Measurements from ENCODE around the gene CTRB1. TPM values are rescaled to one million over a fixed set of nuclear protein-coding genes. Genes with fewer than 3 reads are reported as not detected.

CTRB1 gene
- total and polyA plus RNA-seq, 2 donors (not counting 3 experiments of a cell fraction or from before 2014, with no cell fraction given) = not detected

DNA sequence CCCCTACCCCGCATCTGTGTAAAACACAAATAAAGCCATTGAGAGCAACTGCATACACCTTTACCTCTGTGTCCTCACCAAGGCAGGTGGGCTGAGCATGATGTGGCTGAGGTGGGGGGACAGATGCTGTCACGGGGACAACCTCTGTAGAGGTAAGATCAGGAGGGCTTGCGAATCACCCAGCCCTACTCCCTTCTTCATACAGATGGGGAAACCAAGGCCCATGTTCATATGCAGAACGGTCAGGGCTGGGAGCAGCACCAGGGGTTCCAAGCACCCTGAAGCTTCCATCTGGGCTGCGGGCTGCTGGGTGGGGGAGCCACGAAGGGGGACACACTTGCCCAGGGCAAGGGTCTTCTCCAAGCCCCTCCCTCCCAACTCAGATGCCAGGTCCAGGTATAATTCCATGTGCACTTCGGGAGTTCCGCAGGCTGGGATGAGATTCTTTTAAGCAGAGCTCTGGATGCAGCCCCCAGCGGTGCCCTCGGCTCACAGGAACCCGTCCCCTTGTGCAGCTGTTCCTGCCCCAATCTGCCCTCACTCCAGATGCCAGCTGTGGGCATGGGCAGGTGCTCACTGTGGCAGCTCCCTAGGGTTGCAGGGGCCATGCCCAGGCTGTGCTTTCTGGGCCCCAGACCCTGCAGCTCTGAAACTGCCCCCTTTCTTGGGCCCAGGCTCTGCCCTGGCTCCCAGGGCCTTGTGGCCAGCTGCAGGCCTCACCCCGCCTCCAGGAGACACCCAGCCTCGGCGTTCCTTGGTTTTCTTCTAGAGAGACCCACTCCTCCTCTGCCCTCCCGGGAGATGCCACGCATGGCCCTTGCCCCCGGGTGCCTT is 9.6 kb downstream of the CTRB1 start:
- FAIRE-seq (no peak), DNase-seq (ENCODE audit: low read depth, low spot score) (no peak)
- dilution Hi-C loops (cut with MboI; ENCODE audit: extremely low pct_ligation_motif_present, low sequenced_read_pairs) (no loop called here), intact Hi-C loops (cut with micrococcal nuclease) (no loop called here)
- BruUV-seq (replicated peaks) = no TSS peak
- no peaks in the 10 kb centered on the region for H3K9me1 ChIP-seq (replicated peaks; ENCODE audit: control insufficient read depth, extremely low read depth, insufficient read depth, low read length)
- no peak overlapping the region for H3K27ac ChIP-seq (ENCODE audit: insufficient read depth, low read depth, low read length)
- peaks cover 11% of the 10 kb centered on the region for H3K79me2 ChIP-seq (ENCODE audit: control insufficient read depth, insufficient read depth, low read length)
- no peak overlapping the region for H3K4me2 ChIP-seq (ENCODE audit: insufficient read depth, low read length)
- no peak for TF ChIP-seq POLR2A (IDR thresholded peaks at IDR 0.05; ENCODE audit: low read depth, low read length)
- no peak for TF ChIP-seq EZH2 (IDR thresholded peaks at IDR 0.05; ENCODE audit: borderline replicate concordance, low read depth, low read length, severe bottlenecking)
- TF ChIP-seq MYC (IDR thresholded peaks at IDR 0.05; ENCODE audit: low read depth, low read length) = no peak
- TF ChIP-seq GATA2 (IDR thresholded peaks at IDR 0.05; ENCODE audit: insufficient read depth, insufficient read length, low read depth, low read length) = no peak
- no peak for TF ChIP-seq FOS (IDR thresholded peaks at IDR 0.05; ENCODE audit: borderline replicate concordance, insufficient read depth, low read length)
- TF ChIP-seq, protein P1, sequence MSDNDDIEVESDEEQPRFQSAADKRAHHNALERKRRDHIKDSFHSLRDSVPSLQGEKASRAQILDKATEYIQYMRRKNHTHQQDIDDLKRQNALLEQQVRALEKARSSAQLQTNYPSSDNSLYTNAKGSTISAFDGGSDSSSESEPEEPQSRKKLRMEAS (IDR thresholded peaks at IDR 0.05; ENCODE audit: insufficient read depth, insufficient read length) = no peak
- TF ChIP-seq, protein P2, sequence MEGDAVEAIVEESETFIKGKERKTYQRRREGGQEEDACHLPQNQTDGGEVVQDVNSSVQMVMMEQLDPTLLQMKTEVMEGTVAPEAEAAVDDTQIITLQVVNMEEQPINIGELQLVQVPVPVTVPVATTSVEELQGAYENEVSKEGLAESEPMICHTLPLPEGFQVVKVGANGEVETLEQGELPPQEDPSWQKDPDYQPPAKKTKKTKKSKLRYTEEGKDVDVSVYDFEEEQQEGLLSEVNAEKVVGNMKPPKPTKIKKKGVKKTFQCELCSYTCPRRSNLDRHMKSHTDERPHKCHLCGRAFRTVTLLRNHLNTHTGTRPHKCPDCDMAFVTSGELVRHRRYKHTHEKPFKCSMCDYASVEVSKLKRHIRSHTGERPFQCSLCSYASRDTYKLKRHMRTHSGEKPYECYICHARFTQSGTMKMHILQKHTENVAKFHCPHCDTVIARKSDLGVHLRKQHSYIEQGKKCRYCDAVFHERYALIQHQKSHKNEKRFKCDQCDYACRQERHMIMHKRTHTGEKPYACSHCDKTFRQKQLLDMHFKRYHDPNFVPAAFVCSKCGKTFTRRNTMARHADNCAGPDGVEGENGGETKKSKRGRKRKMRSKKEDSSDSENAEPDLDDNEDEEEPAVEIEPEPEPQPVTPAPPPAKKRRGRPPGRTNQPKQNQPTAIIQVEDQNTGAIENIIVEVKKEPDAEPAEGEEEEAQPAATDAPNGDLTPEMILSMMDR (IDR thresholded peaks at IDR 0.05; ENCODE audit: extremely low read depth in 1 of 2, insufficient read depth in 1 of 2, low read depth in 1 of 2, low read length in 2 of 2) = no peak
- TF ChIP-seq POLR2AphosphoS5 (IDR thresholded peaks at IDR 0.05; ENCODE audit: insufficient read depth, low read depth, low read length) = no peak
- no peak for TF ChIP-seq JUN (IDR thresholded peaks at IDR 0.05; ENCODE audit: borderline replicate concordance, insufficient read depth, insufficient read length, low read depth)
- H3K9ac ChIP-seq (replicated peaks; ENCODE audit: extremely low read depth, insufficient read depth, low read length) = no peak overlapping the region
- H2AFZ ChIP-seq (ENCODE audit: low read depth, low read length) = no peak overlapping the region
- CTCF ChIA-PET = interaction anchor here (1.7 to 4.0 kb wide), 2 partner anchors 29 to 173 kb away, joined by 4 to 20 read pairs; no protein-coding TSS in a partner anchor
- no peaks in the 10 kb centered on the region for H3K9me3 ChIP-seq (replicated peaks; ENCODE audit: control insufficient read depth, insufficient read depth, low read length)
- no peaks in the 10 kb centered on the region for H3K4me1 ChIP-seq (ENCODE audit: control insufficient read depth, extremely low read depth, insufficient read depth, low read length)
- H3K27me3 ChIP-seq (ENCODE audit: control insufficient read depth in 2 of 2, insufficient read depth in 2 of 2, low read length in 2 of 2) = no peaks in the 10 kb centered on the region
- no peak overlapping the region for H3K4me3 ChIP-seq (replicated peaks in 1 of 3; ENCODE audit: insufficient read depth in 1 of 3, low read depth in 1 of 3, low read length in 3 of 3)
- POLR2A ChIA-PET = no interaction called here
- peaks cover 22 to 36% of the 10 kb centered on the region in 2 experiments for H3K36me3 ChIP-seq (ENCODE audit: control insufficient read depth in 2 of 2, extremely low read depth in 1 of 2, insufficient read depth in 2 of 2, low read length in 2 of 2)
- H4K20me1 ChIP-seq (replicated peaks; ENCODE audit: control insufficient read depth, extremely low read depth, insufficient read depth, low read length) = peaks cover 2% of the 10 kb centered on the region

Measured in endothelial cell of umbilical vein (primary cell).